PC-9 (cell line): ENCODE results near the gene FAF1.

Experiments
- CTCF ChIP-seq: fragments of 200-600 bp; sonication (generic); conservative IDR thresholded peaks from 2 replicates; pipeline ENCODE4 v1.6.1; 2017; ENCODE audit warnings: mixed run types, antibody characterized with exemption, mild to moderate bottlenecking, moderate library complexity
- EZH2 ChIP-seq: fragments of 200-600 bp; sonication (generic); IDR thresholded peaks from 2 replicates; pipeline ENCODE4 v1.8.0; 2017; ENCODE audit warnings: antibody characterized with exemption, low read depth

GRCh38 chr1:50940291-50940690, 19.8 kb downstream of the FAF1 start:
- TF ChIP-seq CTCF (no peak), EZH2 (no peak)
